EH (cell line): ENCODE data around the gene NUDT10.
"Not testable (repeated sequence)": the region's sequence is repeated elsewhere in the genome, so short reads cannot be mapped to it uniquely, and the experiment has no call there.

ENCODE experiments used
- DNase-seq: peaks from one replicate; pipeline ENCODE4 v3.0.0-alpha.2; 2015; ENCODE audit warnings: low read depth

The NUDT10 gene

GRCh38 chrX:51332188-51332942, at the start of gene NUDT10:
Gene NUDT10 (plus strand): TSS chrX:51332822. CDS start chrX:51332966, 144 bp downstream.
- DNase-seq: peak; percentile 44

GRCh38 chrX:51292421-51292820, 40.2 kb upstream of the NUDT10 start:
- DNase-seq: no peak

- no peak for DNase-seq
These were observed 36.5 kb upstream of the NUDT10 start for GRCh38 chrX:51296138-51296537.

GRCh38 chrX:51316271-51316670, 16.4 kb upstream of the NUDT10 start:
- no peak for DNase-seq

GRCh38 chrX:51332943-51333785, 542 bp downstream of the NUDT10 start:
- DNase-seq: not testable (repeated sequence)

GRCh38 chrX:51334276-51334675, 1.7 kb downstream of the NUDT10 start:
- peak; percentile 42 for DNase-seq

GRCh38 chrX:51336584-51336983, 4.0 kb downstream of the NUDT10 start:
- DNase-seq: peak; percentile 31

- no peak for DNase-seq
These were observed 28.6 kb downstream of the NUDT10 start for GRCh38 chrX:51361251-51361650.

- DNase-seq: no peak
These were observed 44.0 kb downstream of the NUDT10 start for GRCh38 chrX:51376672-51377071.
